Erythroblast (primary cell): ENCODE data around the gene SRRM3.

Experiments used
- GATA1 ChIP-seq: IDR thresholded peaks from 2 replicates; pipeline ENCODE4 v1.6.1; 2011; ENCODE audit warnings: low read depth, mild to moderate bottlenecking, control low read depth, low read length, moderate library complexity
- POLR2A ChIP-seq: IDR thresholded peaks from 2 replicates; pipeline ENCODE4 v1.6.1; 2011; ENCODE audit warnings: mild to moderate bottlenecking, low read length

DNA sequence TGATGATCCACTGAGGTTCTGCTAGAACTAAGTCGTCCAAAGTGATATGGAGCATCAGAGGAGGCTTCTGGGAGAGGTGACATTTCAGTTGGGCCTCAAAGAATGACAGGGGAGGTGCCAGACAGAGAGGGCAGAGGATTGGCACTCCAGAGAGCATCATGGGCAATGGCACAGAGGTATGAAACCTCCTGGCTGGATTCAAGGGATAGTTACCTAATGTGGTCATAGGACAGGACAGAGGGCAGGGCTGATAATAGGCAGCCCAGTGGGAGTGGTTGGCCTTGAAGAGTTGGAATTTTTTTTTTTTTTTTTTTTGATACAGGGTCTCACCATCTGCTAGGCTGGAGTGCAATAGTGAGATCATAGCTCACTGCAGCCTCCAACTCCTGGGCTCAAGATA lies 7.6 kb downstream of the SRRM3 start:
- TF ChIP-seq POLR2A (no peak), GATA1 (no peak)
